GM12878 (cell line): Measurements from ENCODE around the gene COQ9. TPM values are rescaled to one million over a fixed set of nuclear protein-coding genes. Genes with fewer than 3 reads are reported as not detected.
A peak's percentile ranks its signal among the peaks of the same experiment; 100 is the strongest.

Source experiments
- BHLHE40 ChIP-seq, 2 experiments: fragments of 450-650 bp in 1 of 2; IDR thresholded peaks; 2 replicates each; pipeline ENCODE4 v1.6.1; 2011 to 2017; ENCODE audit warnings: low read depth in 2 of 2, borderline replicate concordance in 1 of 2, improper control_type of control experiment in 1 of 2, low read length in 1 of 2, mild to moderate bottlenecking in 1 of 2
- EED ChIP-seq: sonication (generic); IDR thresholded peaks from 2 replicates; pipeline ENCODE4 v1.6.1; 2016; ENCODE audit warnings: antibody characterized with exemption, low read depth
- HCFC1 ChIP-seq: fragments of 150-350 bp; IDR thresholded peaks from 2 replicates; pipeline ENCODE4 v1.6.1; 2014; ENCODE audit warnings: low read length
- KLF5 ChIP-seq: fragments of 450-650 bp; IDR thresholded peaks from 2 replicates; pipeline ENCODE4 v1.6.1; 2014; ENCODE audit warnings: mild to moderate bottlenecking; ENCODE audit not compliant: partially characterized antibody
- MAX ChIP-seq: IDR thresholded peaks from 2 replicates; pipeline ENCODE4 v1.6.1; 2012; ENCODE audit warnings: low read depth, low read length, improper control_type of control experiment
- POLR2AphosphoS2 ChIP-seq: IDR thresholded peaks from 2 replicates; pipeline ENCODE4 v1.6.1; 2011; ENCODE audit warnings: low read depth, mild to moderate bottlenecking, low read length, improper control_type of control experiment, moderate library complexity
- RELB ChIP-seq: fragments of 450-650 bp; IDR thresholded peaks from 2 replicates; pipeline ENCODE4 v1.6.1; 2017; ENCODE audit warnings: low read depth, mild to moderate bottlenecking, moderate library complexity
- REST ChIP-seq: IDR thresholded peaks from 2 replicates; pipeline ENCODE4 v1.6.1; 2012; ENCODE audit warnings: mild to moderate bottlenecking, low read depth, low read length
- SMAD1 ChIP-seq: fragments of 450-650 bp; IDR thresholded peaks from 2 replicates; pipeline ENCODE4 v1.6.1; 2018; ENCODE audit warnings: mild to moderate bottlenecking, low read depth; ENCODE audit not compliant: partially characterized antibody
- TAF1 ChIP-seq: IDR thresholded peaks from 2 replicates; pipeline ENCODE4 v1.6.1; 2011; ENCODE audit warnings: mild to moderate bottlenecking, low read depth, low read length, borderline replicate concordance
- polyA plus RNA-seq, 11 experiments: library from polyadenylated mRNA; depleted of rRNA in 4 of 11; unstranded in 6 of 11; stranded (reverse) in 5 of 11; fragments of >200 nt; fragmentation: Nextera tagmentation in 4 of 11; fragmentation: Illumina TruSeq in 1 of 11; extraction: Ambion mirVana in 4 of 11; extraction: Trizol in 1 of 11; gene quantifications; 1 replicate in 1 of 11; 2 replicates in 10 of 11; pipeline versions ENCODE4 v1.2.1 to v1.2.3, GENCODE V29; 2011 to 2016; ENCODE audit warnings: inconsistent platforms in 2 of 11, missing spikeins in 2 of 11, low read depth in 1 of 11
- total RNA-seq, 4 experiments: library from RNA; depleted of rRNA in 3 of 4; stranded (reverse); fragments of >200 nt in 3 of 4; fragmentation: Illumina TruSeq in 1 of 4; extraction: Trizol in 1 of 4; gene quantifications; 2 replicates each; pipeline versions ENCODE4 v1.2.1 to v1.2.3, GENCODE V29; 2013 to 2021
- TF ChIP-seq, protein P1 (sequence below): fragments of 450-650 bp; formaldehyde crosslinking; IDR thresholded peaks from 2 replicates; pipeline ENCODE4 v1.4.0; 2022; ENCODE audit warnings: mild to moderate bottlenecking, moderate library complexity
- TF ChIP-seq, protein P2 (sequence below): fragments of 450-650 bp; IDR thresholded peaks from 2 replicates; pipeline ENCODE4 v1.6.1; 2017; ENCODE audit warnings: mild to moderate bottlenecking, moderate library complexity
- TF ChIP-seq, protein P3 (sequence below): fragments of 150-350 bp; IDR thresholded peaks from 2 replicates; pipeline ENCODE4 v1.6.1; 2014; ENCODE audit warnings: mild to moderate bottlenecking, low read depth, low read length

The COQ9 gene
- total and polyA plus RNA-seq, 10 of the 15 experiments (the other 5 are each of a cell fraction or from before 2014, with no cell fraction given): 24.1 to 79.7 (median 50.1) TPM

GRCh38 chr16:57447186-57447962, at the start of gene COQ9, which contains the start of gene CIAPIN1 (continued):
- TF ChIP-seq, protein P1, sequence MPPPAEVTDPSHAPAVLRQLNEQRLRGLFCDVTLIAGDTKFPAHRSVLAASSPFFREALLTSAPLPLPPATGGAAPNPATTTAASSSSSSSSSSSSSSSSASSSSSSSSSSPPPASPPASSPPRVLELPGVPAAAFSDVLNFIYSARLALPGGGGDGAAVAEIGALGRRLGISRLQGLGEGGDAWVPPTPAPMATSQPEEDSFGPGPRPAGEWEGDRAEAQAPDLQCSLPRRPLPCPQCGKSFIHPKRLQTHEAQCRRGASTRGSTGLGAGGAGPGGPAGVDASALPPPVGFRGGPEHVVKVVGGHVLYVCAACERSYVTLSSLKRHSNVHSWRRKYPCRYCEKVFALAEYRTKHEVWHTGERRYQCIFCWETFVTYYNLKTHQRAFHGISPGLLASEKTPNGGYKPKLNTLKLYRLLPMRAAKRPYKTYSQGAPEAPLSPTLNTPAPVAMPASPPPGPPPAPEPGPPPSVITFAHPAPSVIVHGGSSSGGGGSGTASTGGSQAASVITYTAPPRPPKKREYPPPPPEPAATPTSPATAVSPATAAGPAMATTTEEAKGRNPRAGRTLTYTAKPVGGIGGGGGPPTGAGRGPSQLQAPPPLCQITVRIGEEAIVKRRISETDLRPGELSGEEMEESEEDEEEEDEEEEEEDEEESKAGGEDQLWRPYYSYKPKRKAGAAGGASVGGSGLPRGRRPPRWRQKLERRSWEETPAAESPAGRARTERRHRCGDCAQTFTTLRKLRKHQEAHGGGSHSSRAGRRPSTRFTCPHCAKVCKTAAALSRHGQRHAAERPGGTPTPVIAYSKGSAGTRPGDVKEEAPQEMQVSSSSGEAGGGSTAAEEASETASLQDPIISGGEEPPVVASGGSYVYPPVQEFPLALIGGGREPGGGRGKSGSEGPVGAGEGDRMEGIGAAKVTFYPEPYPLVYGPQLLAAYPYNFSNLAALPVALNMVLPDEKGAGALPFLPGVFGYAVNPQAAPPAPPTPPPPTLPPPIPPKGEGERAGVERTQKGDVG (CRISPR knock-in tag): no peak
- TF ChIP-seq BHLHE40 (IDR thresholded peaks at IDR 0.05; ENCODE audit: borderline replicate concordance in 1 of 2, low read depth in 2 of 2, low read length in 1 of 2) (peak; percentile 2 to 60; a peak in 2 of 4 replicates), HCFC1 (peak; percentile 83), EED (no peak), MAX (peak; percentile 82), REST (0 out of 2 replicates have a peak, but pooled peaks have one; percentile 17), POLR2AphosphoS2 (0 out of 2 replicates have a peak, but pooled peaks have one; percentile 52), KLF5 (peak; percentile 73), SMAD1 (no peak), TAF1 (peak; percentile 99), RELB (peak; percentile 56)
- TF ChIP-seq, protein P2, sequence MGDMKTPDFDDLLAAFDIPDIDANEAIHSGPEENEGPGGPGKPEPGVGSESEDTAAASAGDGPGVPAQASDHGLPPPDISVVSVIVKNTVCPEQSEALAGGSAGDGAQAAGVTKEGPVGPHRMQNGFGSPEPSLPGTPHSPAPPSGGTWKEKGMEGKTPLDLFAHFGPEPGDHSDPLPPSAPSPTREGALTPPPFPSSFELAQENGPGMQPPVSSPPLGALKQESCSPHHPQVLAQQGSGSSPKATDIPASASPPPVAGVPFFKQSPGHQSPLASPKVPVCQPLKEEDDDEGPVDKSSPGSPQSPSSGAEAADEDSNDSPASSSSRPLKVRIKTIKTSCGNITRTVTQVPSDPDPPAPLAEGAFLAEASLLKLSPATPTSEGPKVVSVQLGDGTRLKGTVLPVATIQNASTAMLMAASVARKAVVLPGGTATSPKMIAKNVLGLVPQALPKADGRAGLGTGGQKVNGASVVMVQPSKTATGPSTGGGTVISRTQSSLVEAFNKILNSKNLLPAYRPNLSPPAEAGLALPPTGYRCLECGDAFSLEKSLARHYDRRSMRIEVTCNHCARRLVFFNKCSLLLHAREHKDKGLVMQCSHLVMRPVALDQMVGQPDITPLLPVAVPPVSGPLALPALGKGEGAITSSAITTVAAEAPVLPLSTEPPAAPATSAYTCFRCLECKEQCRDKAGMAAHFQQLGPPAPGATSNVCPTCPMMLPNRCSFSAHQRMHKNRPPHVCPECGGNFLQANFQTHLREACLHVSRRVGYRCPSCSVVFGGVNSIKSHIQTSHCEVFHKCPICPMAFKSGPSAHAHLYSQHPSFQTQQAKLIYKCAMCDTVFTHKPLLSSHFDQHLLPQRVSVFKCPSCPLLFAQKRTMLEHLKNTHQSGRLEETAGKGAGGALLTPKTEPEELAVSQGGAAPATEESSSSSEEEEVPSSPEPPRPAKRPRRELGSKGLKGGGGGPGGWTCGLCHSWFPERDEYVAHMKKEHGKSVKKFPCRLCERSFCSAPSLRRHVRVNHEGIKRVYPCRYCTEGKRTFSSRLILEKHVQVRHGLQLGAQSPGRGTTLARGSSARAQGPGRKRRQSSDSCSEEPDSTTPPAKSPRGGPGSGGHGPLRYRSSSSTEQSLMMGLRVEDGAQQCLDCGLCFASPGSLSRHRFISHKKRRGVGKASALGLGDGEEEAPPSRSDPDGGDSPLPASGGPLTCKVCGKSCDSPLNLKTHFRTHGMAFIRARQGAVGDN: 0 out of 2 replicates have a peak, but pooled peaks have one; percentile 67
- TF ChIP-seq, protein P3, sequence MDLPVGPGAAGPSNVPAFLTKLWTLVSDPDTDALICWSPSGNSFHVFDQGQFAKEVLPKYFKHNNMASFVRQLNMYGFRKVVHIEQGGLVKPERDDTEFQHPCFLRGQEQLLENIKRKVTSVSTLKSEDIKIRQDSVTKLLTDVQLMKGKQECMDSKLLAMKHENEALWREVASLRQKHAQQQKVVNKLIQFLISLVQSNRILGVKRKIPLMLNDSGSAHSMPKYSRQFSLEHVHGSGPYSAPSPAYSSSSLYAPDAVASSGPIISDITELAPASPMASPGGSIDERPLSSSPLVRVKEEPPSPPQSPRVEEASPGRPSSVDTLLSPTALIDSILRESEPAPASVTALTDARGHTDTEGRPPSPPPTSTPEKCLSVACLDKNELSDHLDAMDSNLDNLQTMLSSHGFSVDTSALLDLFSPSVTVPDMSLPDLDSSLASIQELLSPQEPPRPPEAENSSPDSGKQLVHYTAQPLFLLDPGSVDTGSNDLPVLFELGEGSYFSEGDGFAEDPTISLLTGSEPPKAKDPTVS: no peak
